OCI-LY3 (cell line): ENCODE data around the gene PLK1.

Source experiments
- H2AFZ ChIP-seq: fragments of 200-600, 300-600 bp; shearing (Covaris generic); 2 replicates; pipeline ENCODE4 v1.6.0; 2014; ENCODE audit warnings: antibody characterized with exemption, low read depth, low read length
- H3K27ac ChIP-seq: fragments of 200-600, 300-600 bp; sonication (generic); 2 replicates; pipeline ENCODE4 v1.5.1; 2014; ENCODE audit warnings: mild to moderate bottlenecking, low read length, moderate library complexity, mixed read lengths
- H3K27me3 ChIP-seq: fragments of 200-600, 300-600 bp; sonication (generic); 2 replicates; pipeline ENCODE4 v1.6.1; 2014; ENCODE audit warnings: low read depth, low read length, mixed read lengths
- H3K36me3 ChIP-seq: fragments of 200-600, 300-600 bp; sonication (generic); replicated peaks from 2 replicates; pipeline ENCODE3; 2014; ENCODE audit warnings: low read depth, low read length, mixed read lengths
- H3K4me1 ChIP-seq: fragments of 300-600, 200-600 bp; sonication (generic); 2 replicates; pipeline ENCODE4 v1.6.1; 2014; ENCODE audit warnings: low read length, mixed read lengths
- H3K4me2 ChIP-seq: fragments of 200-600, 300-600 bp; sonication (generic); 2 replicates; pipeline ENCODE4 v1.6.1; 2014; ENCODE audit warnings: low read length, mixed read lengths
- H3K4me3 ChIP-seq: fragments of 300-600, 200-600 bp; sonication (generic); 2 replicates; pipeline ENCODE4 v1.5.1; 2014; ENCODE audit warnings: antibody characterized with exemption, mild to moderate bottlenecking, low read length, moderate library complexity
- H3K79me2 ChIP-seq: fragments of 300-600, 200-600 bp; shearing (Covaris generic); 2 replicates; pipeline ENCODE4 v1.6.1; 2014; ENCODE audit warnings: mild to moderate bottlenecking, low read length, mixed read lengths
- H3K9ac ChIP-seq: fragments of 300-600, 200-600 bp; shearing (Covaris generic); 2 replicates; pipeline ENCODE4 v1.6.0; 2014; ENCODE audit warnings: mild to moderate bottlenecking, low read length, moderate library complexity
- H3K9me3 ChIP-seq: fragments of 200-600, 300-600 bp; shearing (Covaris generic); 2 replicates; pipeline ENCODE4 v1.6.1; 2014; ENCODE audit warnings: low read length, mixed read lengths; ENCODE audit not compliant: insufficient read depth
- H4K20me1 ChIP-seq: fragments of 200-600, 300-600 bp; sonication (generic); 2 replicates; pipeline ENCODE4 v1.6.1; 2016; ENCODE audit warnings: low read length, mixed read lengths; ENCODE audit not compliant: insufficient read depth
- CTCF ChIP-seq: fragments of 200-600, 300-600 bp; sonication (generic); IDR thresholded peaks from 2 replicates; pipeline ENCODE4 v1.5.1; 2014; ENCODE audit warnings: antibody characterized with exemption, low read length, low read depth
- EZH2phosphoT487 ChIP-seq: fragments of 200-600 bp; shearing (Covaris generic); IDR thresholded peaks from 2 replicates; pipeline ENCODE4 v1.6.1; 2018; ENCODE audit warnings: antibody characterized with exemption, mixed run types, low read depth

PLK1 gene

GRCh38 chr16:23635958-23636357 lies 42.7 kb upstream of the PLK1 start:
- H4K20me1 ChIP-seq, result no peaks in the 10 kb centered on the region
- peaks cover 23% of the 10 kb centered on the region for H3K79me2 ChIP-seq
- no peak overlapping the region for H3K4me3 ChIP-seq
- H3K4me1 ChIP-seq, result peaks cover 8% of the 10 kb centered on the region
- H2AFZ ChIP-seq, result no peak overlapping the region
- H3K36me3 ChIP-seq, result peaks cover 21% of the 10 kb centered on the region
- no peaks in the 10 kb centered on the region for H3K9me3 ChIP-seq
- H3K27ac ChIP-seq, result no peak overlapping the region
- H3K27me3 ChIP-seq, result no peaks in the 10 kb centered on the region
- no peak for TF ChIP-seq EZH2phosphoT487
- TF ChIP-seq CTCF, result no peak
- H3K9ac ChIP-seq, result no peak overlapping the region
- no peak overlapping the region for H3K4me2 ChIP-seq

GRCh38 chr16:23640615-23640930 lies 38.1 kb upstream of the PLK1 start:
- H2AFZ ChIP-seq, result peak overlapping the region; percentile 81
- peak overlapping the region; percentile 96 for H3K4me2 ChIP-seq
- no peaks in the 10 kb centered on the region for H4K20me1 ChIP-seq
- peaks cover 15% of the 10 kb centered on the region for H3K36me3 ChIP-seq
- peak overlapping the region; percentile 91 for H3K4me3 ChIP-seq
- H3K27me3 ChIP-seq, result no peaks in the 10 kb centered on the region
- peaks cover 33% of the 10 kb centered on the region for H3K79me2 ChIP-seq
- H3K9me3 ChIP-seq, result no peaks in the 10 kb centered on the region
- TF ChIP-seq EZH2phosphoT487 (no peak), CTCF (no peak)
- peak overlapping the region; percentile 93 for H3K9ac ChIP-seq
- H3K4me1 ChIP-seq, result peaks cover 16% of the 10 kb centered on the region
- peak overlapping the region; percentile 65 for H3K27ac ChIP-seq

GRCh38 chr16:23640931-23641765 lies 37.5 kb upstream of the PLK1 start, which contains the start of the genes DCTN5 and PALB2:
Gene DCTN5 (plus strand): TSS chr16:23641466. CDS start chr16:23641543, 77 bp downstream.
Gene PALB2 (minus strand): TSS chr16:23641310. CDS start chr16:23641157, 153 bp downstream.
- H3K79me2 ChIP-seq, result peaks cover 39% of the 10 kb centered on the region
- H3K36me3 ChIP-seq, result peaks cover 16% of the 10 kb centered on the region
- TF ChIP-seq EZH2phosphoT487, result no peak
- no peak for TF ChIP-seq CTCF

GRCh38 chr16:23642246-23642774 lies 36.4 kb upstream of the PLK1 start:
- Histone ChIP-seq H3K36me3 (peaks cover 21% of the 10 kb centered on the region), H3K27me3 (no peaks in the 10 kb centered on the region), H3K4me1 (peaks cover 16% of the 10 kb centered on the region), H4K20me1 (0 out of 2 replicates have a peak, but pooled peaks cover 4% of the 10 kb centered on the region), H3K4me2 (peak overlapping the region; percentile 68), H3K9ac (peak overlapping the region; percentile 93), H3K27ac (no peak overlapping the region), H3K9me3 (no peaks in the 10 kb centered on the region), H3K79me2 (peaks cover 51% of the 10 kb centered on the region), H3K4me3 (peak overlapping the region; percentile 91), H2AFZ (no peak overlapping the region)
- TF ChIP-seq EZH2phosphoT487 (no peak), CTCF (no peak)

More at GRCh38 chr16:23640931-23641765, 37.5 kb upstream of the PLK1 start, which contains the start of the genes DCTN5 and PALB2:
- Histone ChIP-seq H3K9ac (peak within 1 kb of the TSS; percentile 93), H3K27me3 (no peaks in the 10 kb centered on the region), H3K4me1 (peaks cover 16% of the 10 kb centered on the region), H3K27ac (peak within 1 kb of the TSS; percentile 66), H3K4me3 (peak within 1 kb of the TSS; percentile 91), H3K4me2 (peak within 1 kb of the TSS; percentile 96), H2AFZ (peak within 1 kb of the TSS; percentile 81), H4K20me1 (0 out of 2 replicates have a peak, but pooled peaks cover 4% of the 10 kb centered on the region), H3K9me3 (no peaks in the 10 kb centered on the region)
